B cell (primary cell): ENCODE data around the gene TRIP13. TPM values are rescaled to one million over a fixed set of nuclear protein-coding genes. Genes with fewer than 3 reads are reported as not detected.

Experiments used
- ATAC-seq: fragments of 200-7000 bp; cut with Tn5 transposase; one replicate; pipeline ENCODE4 v1.10.0; 2021; ENCODE audit warnings: low read depth, mild to moderate bottlenecking, moderate number of reproducible peaks, moderate library complexity
- CTCF ChIA-PET: fragments of 350-600 bp; sonication (Branson Sonifier 250); formaldehyde crosslinking; loops from one replicate; lab custom pipeline; 2021; ENCODE audit warnings: antibody characterized with exemption, inconsistent platforms; lab: Charles Lee
- POLR2A ChIA-PET: fragments of 350-600 bp; sonication (Branson Sonifier 250); formaldehyde crosslinking; loops from one replicate; lab custom pipeline; 2021; ENCODE audit warnings: antibody characterized with exemption; lab: Charles Lee
- DNase-seq: peaks from one replicate; pipeline ENCODE4 v3.0.0; 2013
- H2AFZ ChIP-seq: 2 replicates; pipeline ENCODE4 v1.6.1; 2012; ENCODE audit warnings: mild to moderate bottlenecking, low read depth, low read length; ENCODE audit not compliant: insufficient read depth, poor library complexity, severe bottlenecking
- H3K27ac ChIP-seq, 2 donors: 1 replicate in 1 of 2; 2 replicates in 1 of 2; pipeline ENCODE4 v1.5.1; 2012 to 2013; ENCODE audit warnings: low read length in 2 of 2, mild to moderate bottlenecking in 2 of 2, moderate library complexity in 1 of 2
- H3K27me3 ChIP-seq, 4 experiments: fragments of 200-600 bp in 1 of 4; sonication (generic) in 1 of 4; replicated peaks in 1 of 4; 1 replicate in 2 of 4; 2 replicates in 2 of 4; pipeline versions ENCODE4 v1.6.1 to v1.7.0; 2013 to 2016; ENCODE audit warnings: low read length in 3 of 4, mild to moderate bottlenecking in 2 of 4, mixed read lengths in 1 of 4, moderate library complexity in 1 of 4; ENCODE audit not compliant: insufficient read depth in 4 of 4, control insufficient read depth in 3 of 4; ENCODE audit errors: control extremely low read depth in 1 of 4
- H3K36me3 ChIP-seq, 2 experiments: replicated peaks in 1 of 2; 1 replicate in 1 of 2; 2 replicates in 1 of 2; pipeline versions ENCODE4 v1.6.1 to v1.7.1; 2013; ENCODE audit warnings: low read length in 1 of 2; ENCODE audit not compliant: insufficient read depth in 2 of 2, control insufficient read depth in 1 of 2; ENCODE audit errors: control extremely low read depth in 1 of 2, extremely low read depth in 1 of 2
- H3K4me1 ChIP-seq, 2 donors: fragments of 200-600 bp in 1 of 2; sonication (generic) in 1 of 2; 1 replicate in 1 of 2; 2 replicates in 1 of 2; pipeline versions ENCODE4 v1.5.1 to v1.6.1; 2013 to 2017; ENCODE audit warnings: low read length in 2 of 2; ENCODE audit not compliant: control insufficient read depth in 2 of 2, insufficient read depth in 2 of 2
- H3K4me2 ChIP-seq: replicated peaks from 2 replicates; pipeline ENCODE3; 2012; ENCODE audit warnings: mild to moderate bottlenecking, low read depth, low read length; ENCODE audit not compliant: poor library complexity, severe bottlenecking
- H3K4me3 ChIP-seq, 5 experiments: fragments of 200-600 bp in 1 of 5; sonication (generic) in 1 of 5; 1 replicate in 3 of 5; 2 replicates in 2 of 5; pipeline versions ENCODE4 v1.5.1 to v1.7.0; 2011 to 2016; ENCODE audit warnings: low read length in 4 of 5, mild to moderate bottlenecking in 4 of 5, low read depth in 2 of 5, control low read depth in 1 of 5, moderate library complexity in 1 of 5; ENCODE audit not compliant: insufficient read depth in 1 of 5; ENCODE audit errors: control extremely low read depth in 1 of 5, extremely low read depth in 1 of 5
- H3K79me2 ChIP-seq: fragments of 200-600 bp; sonication (generic); one replicate; pipeline ENCODE4 v1.6.0; 2016; ENCODE audit warnings: low read length; ENCODE audit not compliant: control insufficient read depth, insufficient read depth
- H3K9ac ChIP-seq: fragments of 200-600 bp; sonication (generic); 2 replicates; pipeline ENCODE4 v1.6.1; 2017; ENCODE audit warnings: mild to moderate bottlenecking, low read length, moderate library complexity
- H3K9me3 ChIP-seq, 3 donors: one replicate each; pipeline versions ENCODE4 v1.6.1 to v1.7.1; 2013; ENCODE audit warnings: low read length in 2 of 3; ENCODE audit not compliant: control insufficient read depth in 2 of 3, insufficient read depth in 1 of 3; ENCODE audit errors: control extremely low read depth in 1 of 3
- H4K20me1 ChIP-seq: 2 replicates; pipeline ENCODE4 v1.6.0; 2012; ENCODE audit warnings: mild to moderate bottlenecking, low read length; ENCODE audit not compliant: insufficient read depth, control insufficient read depth, poor library complexity, severe bottlenecking
- H3K27ac Mint-ChIP-seq: one replicate; pipeline ENCODE4 v1.8.0; 2021; ENCODE audit warnings: mixed read lengths
- H3K27me3 Mint-ChIP-seq: one replicate; pipeline ENCODE4 v1.8.0; 2021; ENCODE audit warnings: mixed read lengths
- H3K4me1 Mint-ChIP-seq: one replicate; pipeline ENCODE4 v1.8.0; 2021; ENCODE audit warnings: mixed read lengths
- H3K4me3 Mint-ChIP-seq: one replicate; pipeline ENCODE4 v1.8.0; 2021; ENCODE audit warnings: mixed read lengths
- H3K9me3 Mint-ChIP-seq: one replicate; pipeline ENCODE4 v1.8.0; 2022; ENCODE audit warnings: mixed read lengths; ENCODE audit not compliant: insufficient read depth
- EZH2 ChIP-seq: IDR thresholded peaks from 2 replicates; pipeline ENCODE4 v1.6.1; 2012; ENCODE audit warnings: borderline replicate concordance, low read depth, mild to moderate bottlenecking, moderate library complexity, low read length; ENCODE audit not compliant: insufficient read depth, poor library complexity, severe bottlenecking
- WGBS: methylation state at CpG from one replicate; pipeline ENCODE4 v1.1.5; 2013; ENCODE audit warnings: missing lambda C conversion rate; ENCODE audit not compliant: insufficient coverage; 5-methylcytosine and 5-hydroxymethylcytosine counted together
- intact Hi-C: fragments of 100-400 bp; cut with micrococcal nuclease; formaldehyde crosslinking; loops from one replicate; pipeline ENCODE4 v1.10.0; 2022
- polyA plus RNA-seq: library from polyadenylated mRNA; depleted of rRNA; stranded (reverse); fragments of >200 nt; gene quantifications from 2 replicates; pipeline ENCODE4 v1.2.3, GENCODE V29; 2012
- total RNA-seq, 2 donors: library from RNA; stranded (reverse); fragments of 120-200 nt in 1 of 2; gene quantifications; 1 replicate in 1 of 2; 2 replicates in 1 of 2; pipeline versions ENCODE4 v1.2.3 to v1.2.4, GENCODE V29; 2013 to 2022
- TF ChIP-seq, protein P1 (sequence below): fragments of 200-600 bp; IDR thresholded peaks from one replicate; pipeline ENCODE4 v1.8.0; 2022; ENCODE audit warnings: antibody characterized with exemption, mild to moderate bottlenecking

TRIP13 gene
- total and polyA plus RNA-seq, 2 donors (not counting 1 experiment from before 2014, with no cell fraction given) = 0.63 to 1.1 TPM

DNA sequence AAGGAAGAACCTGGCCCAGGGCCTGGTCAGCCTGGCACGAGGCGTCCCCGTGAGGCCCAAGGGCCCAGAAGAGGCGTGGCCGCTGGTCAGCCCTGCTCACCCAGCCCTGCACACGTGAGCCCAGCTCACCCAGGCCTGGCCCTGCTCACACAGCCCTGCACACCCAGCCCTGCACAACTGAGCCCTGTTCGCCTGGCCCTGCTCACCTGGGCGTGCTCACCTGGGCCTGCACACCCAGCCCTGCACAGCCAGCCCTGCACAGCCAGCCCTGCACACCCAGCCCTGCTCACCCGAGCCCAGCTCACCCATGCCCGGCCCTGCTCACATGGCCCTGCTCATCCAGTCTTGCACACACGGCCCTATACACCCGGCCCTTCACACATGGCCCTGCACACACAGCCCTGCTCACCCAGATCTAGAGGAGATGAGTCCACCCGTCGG lies 44.0 kb upstream of the TRIP13 start:
- DNase-seq (no peak), ATAC-seq (no peak)
- Histone ChIP-seq H3K9ac (no peak overlapping the region), H2AFZ (no peak overlapping the region), H3K9me3 (no peaks in the 10 kb centered on the region), H3K36me3 (no peaks in the 10 kb centered on the region), H4K20me1 (no peaks in the 10 kb centered on the region), H3K27me3 (peaks cover 0 to 3% (median 0%) of the 10 kb centered on the region in 4 experiments), H3K4me1 (no peaks in the 10 kb centered on the region), H3K79me2 (no peaks in the 10 kb centered on the region), H3K4me3 (no peak overlapping the region), H3K4me2 (no peak overlapping the region), H3K27ac (no peak overlapping the region)
- Mint-ChIP-seq H3K4me3 (no peak overlapping the region), H3K27me3 (peaks cover 6% of the 10 kb centered on the region), H3K4me1 (peaks cover 6% of the 10 kb centered on the region), H3K9me3 (no peaks in the 10 kb centered on the region), H3K27ac (no peak overlapping the region)
- intact Hi-C loops = no loop called here
- 96% methylated on average over 14 of the region's 14 CpGs for WGBS
- CTCF ChIA-PET = no interaction called here
- no peak for TF ChIP-seq EZH2
- TF ChIP-seq, protein P1, sequence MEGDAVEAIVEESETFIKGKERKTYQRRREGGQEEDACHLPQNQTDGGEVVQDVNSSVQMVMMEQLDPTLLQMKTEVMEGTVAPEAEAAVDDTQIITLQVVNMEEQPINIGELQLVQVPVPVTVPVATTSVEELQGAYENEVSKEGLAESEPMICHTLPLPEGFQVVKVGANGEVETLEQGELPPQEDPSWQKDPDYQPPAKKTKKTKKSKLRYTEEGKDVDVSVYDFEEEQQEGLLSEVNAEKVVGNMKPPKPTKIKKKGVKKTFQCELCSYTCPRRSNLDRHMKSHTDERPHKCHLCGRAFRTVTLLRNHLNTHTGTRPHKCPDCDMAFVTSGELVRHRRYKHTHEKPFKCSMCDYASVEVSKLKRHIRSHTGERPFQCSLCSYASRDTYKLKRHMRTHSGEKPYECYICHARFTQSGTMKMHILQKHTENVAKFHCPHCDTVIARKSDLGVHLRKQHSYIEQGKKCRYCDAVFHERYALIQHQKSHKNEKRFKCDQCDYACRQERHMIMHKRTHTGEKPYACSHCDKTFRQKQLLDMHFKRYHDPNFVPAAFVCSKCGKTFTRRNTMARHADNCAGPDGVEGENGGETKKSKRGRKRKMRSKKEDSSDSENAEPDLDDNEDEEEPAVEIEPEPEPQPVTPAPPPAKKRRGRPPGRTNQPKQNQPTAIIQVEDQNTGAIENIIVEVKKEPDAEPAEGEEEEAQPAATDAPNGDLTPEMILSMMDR = no peak
- POLR2A ChIA-PET = no interaction called here

DNA sequence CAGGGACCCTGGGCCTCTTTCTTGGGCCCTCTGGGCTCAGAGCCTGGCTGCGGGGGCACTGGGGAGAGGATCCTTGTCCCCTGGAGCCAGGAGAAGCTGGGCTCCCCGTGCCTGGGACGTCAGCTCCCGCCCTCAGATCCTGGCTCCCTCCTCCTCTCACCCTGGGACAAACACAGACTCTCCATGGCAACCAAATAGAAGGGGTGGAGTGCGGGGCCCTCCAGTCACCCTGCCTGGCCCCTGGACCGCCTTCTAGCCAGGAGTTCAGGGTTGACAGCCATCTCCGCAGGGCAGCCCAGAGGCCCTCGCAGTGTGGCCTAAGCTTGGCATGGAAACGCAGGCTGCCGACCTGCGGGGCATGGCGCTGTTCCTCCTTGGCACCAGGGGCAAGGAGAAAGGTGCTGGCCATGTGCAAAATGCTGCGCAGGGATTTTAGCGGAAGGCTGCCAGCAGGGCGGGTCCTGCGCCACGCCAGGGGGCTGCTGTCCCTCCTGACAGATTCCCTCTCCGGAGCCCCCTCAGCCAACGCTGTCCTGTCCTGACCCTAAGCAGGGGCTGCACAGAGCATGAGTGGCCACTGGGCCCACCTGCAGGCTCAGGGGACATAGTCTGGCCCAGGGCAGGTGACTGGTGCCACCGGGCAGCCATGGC lies 42.9 kb upstream of the TRIP13 start:
- Mint-ChIP-seq H3K4me3 (no peak overlapping the region), H3K4me1 (peaks cover 6% of the 10 kb centered on the region), H3K27me3 (peaks cover 6% of the 10 kb centered on the region), H3K27ac (no peak overlapping the region), H3K9me3 (no peaks in the 10 kb centered on the region)
- CTCF ChIA-PET = no interaction called here
- Histone ChIP-seq H3K9ac (no peak overlapping the region), H3K27me3 (peaks cover 0 to 3% (median 0%) of the 10 kb centered on the region in 4 experiments), H3K27ac (no peak overlapping the region), H4K20me1 (no peaks in the 10 kb centered on the region), H2AFZ (no peak overlapping the region), H3K4me2 (no peak overlapping the region), H3K79me2 (no peaks in the 10 kb centered on the region), H3K9me3 (no peaks in the 10 kb centered on the region), H3K36me3 (no peaks in the 10 kb centered on the region), H3K4me3 (no peak overlapping the region), H3K4me1 (no peaks in the 10 kb centered on the region)
- WGBS = 95% methylated on average over 20 of the region's 20 CpGs
- intact Hi-C loops = no loop called here
- ATAC-seq (no peak), DNase-seq (no peak)
- TF ChIP-seq EZH2 = no peak
- TF ChIP-seq, protein P1 = no peak
- POLR2A ChIA-PET = no interaction called here
